Stimulated activated CD4-positive, alpha-beta T cell treated with anti-CD3 and anti-CD28 coated beads, Interleukin-12 subunit alpha, Interleukin-12 subunit beta, amount 100 ng/mL, for 24 hours (primary cell): ENCODE data around the gene ALDH1L1.

Experiments
- DNase-seq, 2 experiments: peaks; one replicate each; pipeline ENCODE4 v3.0.0-alpha.2; 2020; ENCODE audit warnings: low read depth in 2 of 2

Gene ALDH1L1

GRCh38 chr3:126154391-126155279 is 25.8 kb downstream of the ALDH1L1 start:
- no peak for DNase-seq

- DNase-seq, result no peak
Measured at GRCh38 chr3:126153695-126154360, 26.6 kb downstream of the ALDH1L1 start.

- DNase-seq, result no peak
Measured at GRCh38 chr3:126152901-126153694, 27.3 kb downstream of the ALDH1L1 start.

GRCh38 chr3:126152458-126152857 is 27.9 kb downstream of the ALDH1L1 start:
- no peak for DNase-seq

- DNase-seq, result no peak
Measured at GRCh38 chr3:126151562-126152302, 28.7 kb downstream of the ALDH1L1 start.

GRCh38 chr3:126149960-126150515 is 30.3 kb downstream of the ALDH1L1 start:
- no peak for DNase-seq

- no peak for DNase-seq
Measured at GRCh38 chr3:126149256-126149902, 31.0 kb downstream of the ALDH1L1 start.

GRCh38 chr3:126147932-126148683 is 32.3 kb downstream of the ALDH1L1 start:
- DNase-seq, result no peak

GRCh38 chr3:126147147-126147931 is 33.0 kb downstream of the ALDH1L1 start:
- no peak for DNase-seq

- DNase-seq, result no peak
Measured at GRCh38 chr3:126146525-126147146, 33.8 kb downstream of the ALDH1L1 start.

- DNase-seq, result no peak
Measured at GRCh38 chr3:126146034-126146433, 34.4 kb downstream of the ALDH1L1 start.

GRCh38 chr3:126142652-126143051 is 37.7 kb downstream of the ALDH1L1 start:
- DNase-seq, result no peak

- DNase-seq, result no peak
Measured at GRCh38 chr3:126137490-126138130, 42.8 kb downstream of the ALDH1L1 start.

- no peak for DNase-seq
Measured at GRCh38 chr3:126136428-126137220, 43.8 kb downstream of the ALDH1L1 start.

GRCh38 chr3:126135406-126136076 is 44.8 kb downstream of the ALDH1L1 start:
- no peak for DNase-seq

- no peak for DNase-seq
Measured at GRCh38 chr3:126135071-126135405, 45.3 kb downstream of the ALDH1L1 start.
